K562 (cell line): Measurements from ENCODE around the gene NEB. TPM values are rescaled to one million over a fixed set of nuclear protein-coding genes. Genes with fewer than 3 reads are reported as not detected.

ENCODE experiments used
- CBFA2T2 ChIP-seq: fragments of 450-650 bp; conservative IDR thresholded peaks from 2 replicates; pipeline ENCODE4 v1.6.1; 2017; ENCODE audit warnings: mild to moderate bottlenecking
- CBX5 ChIP-seq: IDR thresholded peaks from 2 replicates; pipeline ENCODE4 v1.6.1; 2014; ENCODE audit warnings: low read depth, borderline replicate concordance
- DPF2 ChIP-seq: fragments of 450-650 bp; IDR thresholded peaks from 2 replicates; pipeline ENCODE4 v1.6.1; 2016
- EWSR1 ChIP-seq: fragments of 450-650 bp; IDR thresholded peaks from 2 replicates; pipeline ENCODE4 v1.6.1; 2018; ENCODE audit warnings: borderline replicate concordance, mild to moderate bottlenecking, low read depth, moderate library complexity; ENCODE audit not compliant: partially characterized antibody
- FOXJ2 ChIP-seq: fragments of 200-800 bp; sonication (Bioruptor generic); IDR thresholded peaks from 2 replicates; pipeline ENCODE4 v1.6.1; 2016; ENCODE audit warnings: missing genetic modification characterization, missing compliant biosample characterization
- HLTF ChIP-seq: fragments of 450-650 bp; IDR thresholded peaks from 2 replicates; pipeline ENCODE4 v1.6.1; 2016
- JUNB ChIP-seq: fragments of 450-650 bp; formaldehyde crosslinking; conservative IDR thresholded peaks from 2 replicates; pipeline ENCODE4 v1.4.0; 2020; ENCODE audit warnings: mild to moderate bottlenecking
- JUND ChIP-seq, 2 experiments: IDR thresholded peaks; 2 replicates in 1 of 2; 3 replicates in 1 of 2; pipeline ENCODE4 v1.6.1; 2011; ENCODE audit warnings: borderline replicate concordance in 2 of 2, low read depth in 2 of 2, low read length in 2 of 2, improper control_type of control experiment in 1 of 2, missing biosample characterization in 1 of 2, missing genetic modification characterization in 1 of 2, missing genetic modification reagents in 1 of 2
- KDM1A ChIP-seq, 2 experiments: fragments of 450-650 bp; IDR thresholded peaks; 2 replicates each; pipeline ENCODE4 v1.6.1; 2016; ENCODE audit warnings: mild to moderate bottlenecking in 2 of 2
- L3MBTL2 ChIP-seq: fragments of 450-650 bp; IDR thresholded peaks from 2 replicates; pipeline ENCODE4 v1.6.1; 2016; ENCODE audit warnings: mild to moderate bottlenecking, moderate library complexity
- MBD2 ChIP-seq: sonication (generic); IDR thresholded peaks from 2 replicates; pipeline ENCODE4 v1.6.1; 2016; ENCODE audit warnings: low read depth, borderline replicate concordance
- MITF ChIP-seq: IDR thresholded peaks from 2 replicates; pipeline ENCODE4 v1.6.1; 2014; ENCODE audit warnings: antibody characterized with exemption
- MTA2 ChIP-seq: fragments of 450-650 bp; IDR thresholded peaks from 2 replicates; pipeline ENCODE4 v1.6.1; 2016; ENCODE audit warnings: low read depth
- MYBL2 ChIP-seq, 2 experiments: fragments of 450-650 bp in 1 of 2; sonication (generic) in 1 of 2; formaldehyde crosslinking in 1 of 2; IDR thresholded peaks; 2 replicates each; pipeline versions ENCODE4 v1.6.1 to v1.8.1; 2017 to 2022; ENCODE audit warnings: borderline replicate concordance in 1 of 2, inconsistent platforms in 1 of 2, low read depth in 1 of 2, mild to moderate bottlenecking in 1 of 2, missing genetic modification reagents in 1 of 2, moderate library complexity in 1 of 2
- NFXL1 ChIP-seq: fragments of 450-650 bp; formaldehyde crosslinking; IDR thresholded peaks from 2 replicates; pipeline ENCODE4 v1.4.0; 2021; ENCODE audit warnings: mild to moderate bottlenecking
- SAFB2 ChIP-seq: fragments of 200-400 bp; formaldehyde crosslinking; IDR thresholded peaks from 2 replicates; pipeline ENCODE4 v1.6.1; 2018; ENCODE audit warnings: borderline replicate concordance, low read length, low read depth, moderate library complexity; ENCODE audit not compliant: severe bottlenecking
- SUPT5H ChIP-seq: fragments of 450-650 bp; IDR thresholded peaks from 2 replicates; pipeline ENCODE4 v1.6.1; 2016
- TARDBP ChIP-seq: fragments of 450-650 bp; IDR thresholded peaks from 2 replicates; pipeline ENCODE4 v1.6.1; 2016
- TBL1XR1 ChIP-seq, 2 experiments: IDR thresholded peaks; 2 replicates each; pipeline ENCODE4 v1.6.1; 2012; ENCODE audit warnings: improper control_type of control experiment in 2 of 2, low read length in 2 of 2, mild to moderate bottlenecking in 1 of 2
- TFAP4 ChIP-seq: sonication (generic); formaldehyde crosslinking; IDR thresholded peaks from 2 replicates; pipeline ENCODE4 v1.8.0; 2022; ENCODE audit warnings: missing genetic modification reagents, mild to moderate bottlenecking, moderate library complexity, borderline replicate concordance
- ZBTB7A ChIP-seq: IDR thresholded peaks from 2 replicates; pipeline ENCODE4 v1.6.1; 2011; ENCODE audit warnings: low read depth, mild to moderate bottlenecking, low read length, moderate library complexity, borderline replicate concordance; ENCODE audit not compliant: control insufficient read depth
- ZFPM2 ChIP-seq: fragments of 250-450 bp; sonication (Bioruptor Pico); IDR thresholded peaks from 2 replicates; pipeline ENCODE4 v1.5.1; 2022; ENCODE audit warnings: mild to moderate bottlenecking
- ZNF12 ChIP-seq: sonication (generic); formaldehyde crosslinking; IDR thresholded peaks from 2 replicates; pipeline ENCODE4 v1.4.0; 2020; ENCODE audit warnings: mild to moderate bottlenecking, missing genetic modification reagents
- ZNF217 ChIP-seq: sonication (generic); formaldehyde crosslinking; IDR thresholded peaks from 2 replicates; pipeline ENCODE4 v1.8.0; 2022; ENCODE audit warnings: mild to moderate bottlenecking, missing genetic modification reagents
- ZNF551 ChIP-seq: fragments of 250-450 bp; sonication (Bioruptor Pico); IDR thresholded peaks from 2 replicates; pipeline ENCODE4 v1.5.0; 2021; ENCODE audit warnings: mild to moderate bottlenecking, moderate library complexity
- ZNF707 ChIP-seq: fragments of 250-450 bp; sonication (Bioruptor Pico); conservative IDR thresholded peaks from 2 replicates; pipeline ENCODE4 v1.8.0; 2022; ENCODE audit warnings: inconsistent platforms, mild to moderate bottlenecking, moderate library complexity
- ZNF830 ChIP-seq: fragments of 250-450 bp; sonication (Bioruptor Pico); IDR thresholded peaks from 2 replicates; pipeline ENCODE4 v1.5.0; 2021; ENCODE audit warnings: mild to moderate bottlenecking
- polyA plus RNA-seq, 8 experiments: library from polyadenylated mRNA; depleted of rRNA in 4 of 8; stranded (reverse) in 5 of 8; unstranded in 3 of 8; fragments of >200 nt; fragmentation: Nextera tagmentation in 2 of 8; fragmentation: Illumina TruSeq in 1 of 8; extraction: Ambion mirVana in 2 of 8; extraction: Trizol in 1 of 8; gene quantifications; 2 replicates each; pipeline versions ENCODE4 v1.2.1 to v1.2.3, GENCODE V29; 2011 to 2014; ENCODE audit warnings: inconsistent platforms in 1 of 8, missing spikeins in 1 of 8
- total RNA-seq, 7 experiments: library from RNA; depleted of rRNA in 6 of 7; stranded (reverse); fragments of >200 nt in 6 of 7; fragmentation: Illumina TruSeq in 2 of 7; extraction: Trizol in 2 of 7; gene quantifications; 2 replicates each; pipeline versions ENCODE4 v1.2.1 to v1.2.3, GENCODE V29; 2011 to 2021; ENCODE audit warnings: low replicate concordance in 1 of 7
- TF ChIP-seq, protein P1 (sequence below): IDR thresholded peaks from 2 replicates; pipeline ENCODE4 v1.6.1; 2011; ENCODE audit not compliant: insufficient read length; ENCODE audit errors: extremely low read depth
- TF ChIP-seq, protein P2 (sequence below): sonication (generic); formaldehyde crosslinking; IDR thresholded peaks from 2 replicates; pipeline ENCODE4 v1.5.0; 2020; ENCODE audit warnings: missing genetic modification reagents

NEB gene
- total and polyA plus RNA-seq, 9 of the 15 experiments (the other 6 are each of a cell fraction or from before 2014, with no cell fraction given), result 1.7 to 3.8 (median 2.9) TPM

DNA sequence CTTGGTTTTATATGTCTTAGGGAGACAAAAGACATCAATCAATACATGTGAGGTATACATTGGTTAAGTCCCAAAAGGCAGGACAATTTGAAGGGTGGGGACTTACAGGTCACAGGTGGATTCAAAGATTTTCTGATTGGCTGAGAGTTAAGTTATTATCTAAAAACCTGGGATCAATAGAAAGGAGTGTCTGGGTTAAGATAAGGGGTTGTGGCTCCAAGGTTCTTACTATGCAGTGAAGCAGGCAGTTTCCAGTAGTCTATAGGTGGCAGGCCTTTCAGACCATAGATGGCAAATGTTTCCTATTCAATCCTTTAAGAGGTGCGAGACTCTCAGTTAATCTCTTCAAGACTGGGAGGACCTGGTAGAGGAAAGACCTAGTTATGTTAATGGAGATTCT lies 42.1 kb upstream of the NEB start (continued):
- no peak for TF ChIP-seq CBX5
- TF ChIP-seq MYBL2 (IDR thresholded peaks at IDR 0.05; ENCODE audit: low read depth), result no peak
- no peak for TF ChIP-seq MYBL2 (CRISPR knock-in tag; IDR thresholded peaks at IDR 0.05; ENCODE audit: borderline replicate concordance)
- no peak for TF ChIP-seq TARDBP
- TF ChIP-seq DPF2, result peak; percentile 41; the same call in 1 of the 2 replicates
- TF ChIP-seq, protein P1, sequence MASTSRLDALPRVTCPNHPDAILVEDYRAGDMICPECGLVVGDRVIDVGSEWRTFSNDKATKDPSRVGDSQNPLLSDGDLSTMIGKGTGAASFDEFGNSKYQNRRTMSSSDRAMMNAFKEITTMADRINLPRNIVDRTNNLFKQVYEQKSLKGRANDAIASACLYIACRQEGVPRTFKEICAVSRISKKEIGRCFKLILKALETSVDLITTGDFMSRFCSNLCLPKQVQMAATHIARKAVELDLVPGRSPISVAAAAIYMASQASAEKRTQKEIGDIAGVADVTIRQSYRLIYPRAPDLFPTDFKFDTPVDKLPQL, result no peak
- no peak for TF ChIP-seq ZFPM2 (CRISPR knock-in tag)
- no peak for TF ChIP-seq HLTF
- no peak for TF ChIP-seq ZNF830
- TF ChIP-seq ZNF551, result no peak
- 0 out of 2 replicates have a peak, but pooled peaks have one; percentile 7 for TF ChIP-seq L3MBTL2
- no peak for TF ChIP-seq ZNF217 (CRISPR knock-in tag)
- no peak for TF ChIP-seq MTA2
- no peak for TF ChIP-seq JUNB (CRISPR knock-in tag)
- no peak for TF ChIP-seq SAFB2
- TF ChIP-seq TBL1XR1 (IDR thresholded peaks at IDR 0.05; ENCODE audit: low read length in 2 of 2), result no peak
- no peak for TF ChIP-seq JUND (IDR thresholded peaks at IDR 0.05; ENCODE audit: borderline replicate concordance, low read depth, low read length)
- no peak for TF ChIP-seq JUND (tag; IDR thresholded peaks at IDR 0.05; ENCODE audit: borderline replicate concordance, low read depth, low read length)
- no peak for TF ChIP-seq MBD2
- no peak for TF ChIP-seq ZNF12 (CRISPR knock-in tag)
- no peak for TF ChIP-seq ZBTB7A
- TF ChIP-seq, protein P2, sequence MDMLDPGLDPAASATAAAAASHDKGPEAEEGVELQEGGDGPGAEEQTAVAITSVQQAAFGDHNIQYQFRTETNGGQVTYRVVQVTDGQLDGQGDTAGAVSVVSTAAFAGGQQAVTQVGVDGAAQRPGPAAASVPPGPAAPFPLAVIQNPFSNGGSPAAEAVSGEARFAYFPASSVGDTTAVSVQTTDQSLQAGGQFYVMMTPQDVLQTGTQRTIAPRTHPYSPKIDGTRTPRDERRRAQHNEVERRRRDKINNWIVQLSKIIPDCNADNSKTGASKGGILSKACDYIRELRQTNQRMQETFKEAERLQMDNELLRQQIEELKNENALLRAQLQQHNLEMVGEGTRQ (CRISPR knock-in tag), result no peak
- no peak for TF ChIP-seq ZNF707
- TF ChIP-seq NFXL1, result no peak
- 0 out of 4 replicates have a peak, but pooled peaks of 1 of the 2 experiments have one; percentile 38 for TF ChIP-seq KDM1A (IDR thresholded peaks at IDR 0.05)
- TF ChIP-seq FOXJ2, result no peak
- TF ChIP-seq CBFA2T2, result peak; percentile 41; the same call in 1 of the 2 replicates
- TF ChIP-seq EWSR1, result no peak
- TF ChIP-seq SUPT5H, result no peak
- no peak for TF ChIP-seq TFAP4 (CRISPR knock-in tag)
- TF ChIP-seq MITF, result no peak
